GM19351 (cell line): Measurements from ENCODE around the gene GOLGA8O.
"Not testable (repeated sequence)": the region's sequence is repeated elsewhere in the genome, so short reads cannot be mapped to it uniquely, and the experiment has no call there.

ENCODE experiments used
- ATAC-seq: cut with Tn5 transposase; IDR thresholded peaks from one replicate; pipeline ENCODE4 v1.9.1; 2021; ENCODE audit warnings: mild to moderate bottlenecking, moderate library complexity; ENCODE audit not compliant: unreplicated experiment

GOLGA8O gene, protein sequence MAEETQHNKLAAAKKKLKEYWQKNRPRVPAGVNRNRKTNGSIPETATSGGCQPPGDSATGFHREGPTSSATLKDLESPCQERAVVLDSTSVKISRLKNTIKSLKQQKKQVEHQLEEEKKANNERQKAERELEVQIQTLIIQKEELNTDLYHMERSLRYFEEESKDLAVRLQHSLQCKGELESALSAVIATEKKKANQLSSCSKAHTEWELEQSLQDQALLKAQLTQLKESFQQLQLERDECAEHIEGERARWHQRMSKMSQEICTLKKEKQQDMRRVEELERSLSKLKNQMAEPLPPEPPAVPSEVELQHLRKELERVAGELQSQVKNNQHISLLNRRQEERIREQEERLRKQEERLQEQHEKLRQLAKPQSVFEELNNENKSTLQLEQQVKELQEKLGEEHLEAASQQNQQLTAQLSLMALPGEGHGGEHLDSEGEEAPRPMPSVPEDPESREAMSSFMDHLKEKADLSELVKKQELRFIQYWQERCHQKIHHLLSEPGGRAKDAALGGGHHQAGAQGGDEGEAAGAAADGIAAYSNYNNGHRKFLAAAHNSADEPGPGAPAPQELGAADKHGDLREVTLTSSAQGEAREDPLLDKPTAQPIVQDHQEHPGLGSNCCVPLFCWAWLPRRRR

DNA sequence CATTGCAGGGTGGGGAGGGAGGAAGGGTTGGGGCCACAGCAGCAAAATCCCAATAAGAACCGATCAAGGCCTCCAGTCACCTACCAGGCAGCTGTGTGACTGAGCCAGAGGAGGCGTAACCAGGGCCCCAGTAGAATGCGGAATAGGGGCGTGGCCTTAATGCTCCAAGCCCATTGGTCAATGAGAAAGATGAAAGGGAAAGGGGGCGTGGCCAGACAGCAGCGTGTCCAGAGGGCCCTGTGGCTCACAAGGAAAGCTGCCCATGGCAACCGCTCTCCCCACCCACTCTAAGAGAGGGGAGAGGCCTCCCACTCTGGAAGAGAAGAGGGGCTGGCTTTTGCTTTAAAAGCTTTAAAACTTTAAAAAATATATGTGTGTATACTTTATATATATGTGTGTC lies at the start of gene GOLGA8O:
Gene GOLGA8O (minus strand): TSS at position 101 of the 400 bp plus-strand sequence. CDS start 98 bp downstream, at position 3.
- not testable (repeated sequence) for ATAC-seq

DNA sequence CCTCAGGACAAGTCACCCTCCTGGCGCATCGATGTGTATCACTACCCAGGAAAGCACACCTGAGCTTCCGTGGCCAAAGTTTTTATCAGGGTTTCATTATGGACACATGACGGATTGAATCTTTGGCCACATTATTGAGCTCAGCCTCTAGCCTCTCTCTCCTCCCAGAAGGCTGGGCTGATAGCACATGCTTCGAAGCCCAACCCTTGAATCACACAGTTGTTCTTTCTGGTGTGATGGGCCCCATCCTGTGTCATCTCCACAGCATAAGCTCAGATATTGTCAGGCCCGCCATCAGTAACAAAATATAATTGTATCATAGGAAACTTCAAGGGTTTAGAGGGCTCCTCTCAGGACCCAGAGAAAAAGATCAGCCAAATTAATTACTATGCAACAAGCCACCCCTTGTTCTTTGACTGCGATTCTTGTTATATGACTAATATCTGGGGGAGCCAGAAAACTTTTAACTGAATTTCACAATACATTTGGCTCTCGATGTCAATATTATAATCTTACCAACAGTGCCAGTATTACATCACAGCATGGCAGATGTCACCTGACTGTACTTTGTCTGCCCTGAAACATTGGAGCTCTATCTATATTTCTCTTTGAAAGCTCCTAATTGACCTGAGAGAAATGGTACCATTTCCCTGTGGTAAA lies 48.8 kb upstream of the GOLGA8O start:
- ATAC-seq: not testable (repeated sequence)

DNA sequence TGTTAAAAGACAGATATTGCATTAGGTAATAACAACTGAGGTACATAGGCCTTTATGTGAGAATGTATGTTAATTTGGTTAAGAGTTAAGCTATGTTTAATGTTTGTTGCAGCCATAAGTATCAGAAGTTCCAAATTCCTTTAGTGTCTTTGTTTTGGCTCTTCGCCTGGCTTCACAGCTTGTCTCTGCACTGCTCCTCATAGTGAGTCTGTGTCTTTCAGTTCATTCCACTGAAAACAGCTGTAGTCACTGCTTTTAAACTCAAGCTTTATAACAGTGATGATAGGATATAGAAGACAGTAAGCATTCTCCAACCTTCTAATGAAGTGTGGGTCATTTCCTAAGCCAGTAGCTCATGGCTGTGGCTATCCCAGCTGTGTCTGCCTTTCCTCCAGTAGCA lies 47.5 kb upstream of the GOLGA8O start:
- not testable (repeated sequence) for ATAC-seq

DNA sequence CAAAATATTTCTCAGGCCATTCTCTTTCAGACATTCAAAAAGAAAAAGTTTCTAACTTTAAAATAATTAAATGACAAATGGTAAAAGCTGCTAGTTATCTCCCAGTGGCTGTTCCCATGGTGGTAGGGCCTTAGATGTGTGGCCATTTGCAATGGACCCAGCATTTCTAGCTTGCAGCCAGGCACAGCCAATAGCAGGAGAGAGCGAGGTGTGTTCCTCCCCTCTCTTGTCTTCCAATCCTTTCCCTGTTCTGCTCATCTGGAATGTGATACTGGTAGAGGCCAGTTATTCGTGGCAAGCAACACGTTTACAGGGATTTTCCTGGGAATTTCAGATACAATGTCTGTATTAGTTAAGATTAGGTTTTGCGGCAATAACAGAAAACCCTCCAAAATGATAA lies 37.3 kb upstream of the GOLGA8O start:
- ATAC-seq: not testable (repeated sequence)

DNA sequence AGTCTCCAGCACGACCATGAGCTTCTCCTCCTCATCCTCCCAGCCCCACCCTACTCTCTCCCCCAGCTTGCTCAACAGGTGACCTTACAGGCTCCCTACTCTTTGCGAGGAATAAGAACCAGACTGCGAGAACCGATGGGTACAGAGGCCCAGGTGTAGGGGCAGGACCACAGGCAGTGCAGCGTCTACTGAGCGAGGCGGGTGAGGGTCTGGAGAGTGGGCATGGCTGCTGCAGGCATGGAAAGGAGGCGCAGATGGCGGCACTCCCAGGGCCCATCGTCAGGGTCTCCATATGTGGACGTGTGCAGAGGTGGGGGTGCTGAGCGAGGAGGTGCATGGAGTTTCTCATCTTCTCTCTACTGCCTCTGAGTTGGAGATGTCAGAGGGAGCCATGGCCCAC lies 31.0 kb upstream of the GOLGA8O start:
- ATAC-seq: not testable (repeated sequence)

- not testable (repeated sequence) for ATAC-seq
Observed at GRCh38 chr15:32483377-32483776, 27.9 kb upstream of the GOLGA8O start.

DNA sequence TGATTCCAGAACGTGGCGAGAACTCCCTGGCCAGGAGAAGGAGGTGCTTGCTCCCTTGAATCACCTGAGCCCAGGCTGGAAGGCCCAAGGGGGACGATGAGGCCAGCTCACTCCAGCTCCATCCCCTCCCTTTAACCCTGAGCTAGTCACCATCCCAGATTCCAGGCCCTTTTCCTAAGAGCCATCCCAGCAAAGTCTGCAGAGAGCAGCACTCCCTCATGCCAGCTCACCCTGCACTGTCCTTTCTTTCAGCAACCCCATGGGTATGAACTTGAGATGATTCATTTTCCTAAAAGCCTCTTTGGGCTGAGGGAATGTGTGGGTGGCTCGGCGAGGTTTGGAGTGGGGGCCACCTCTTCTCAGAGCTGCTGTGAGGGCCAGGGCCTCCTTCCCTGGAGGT lies 26.2 kb upstream of the GOLGA8O start:
- not testable (repeated sequence) for ATAC-seq

- ATAC-seq: not testable (repeated sequence)
Observed at GRCh38 chr15:32468076-32468475, 12.6 kb upstream of the GOLGA8O start.

GRCh38 chr15:32440445-32440977 lies 14.9 kb downstream of the GOLGA8O start:
- peak; percentile 42 for ATAC-seq

GRCh38 chr15:32434102-32434963 lies 21.1 kb downstream of the GOLGA8O start:
- not testable (repeated sequence) for ATAC-seq

- ATAC-seq: not testable (repeated sequence)
Observed at GRCh38 chr15:32427635-32428034, 27.8 kb downstream of the GOLGA8O start.

DNA sequence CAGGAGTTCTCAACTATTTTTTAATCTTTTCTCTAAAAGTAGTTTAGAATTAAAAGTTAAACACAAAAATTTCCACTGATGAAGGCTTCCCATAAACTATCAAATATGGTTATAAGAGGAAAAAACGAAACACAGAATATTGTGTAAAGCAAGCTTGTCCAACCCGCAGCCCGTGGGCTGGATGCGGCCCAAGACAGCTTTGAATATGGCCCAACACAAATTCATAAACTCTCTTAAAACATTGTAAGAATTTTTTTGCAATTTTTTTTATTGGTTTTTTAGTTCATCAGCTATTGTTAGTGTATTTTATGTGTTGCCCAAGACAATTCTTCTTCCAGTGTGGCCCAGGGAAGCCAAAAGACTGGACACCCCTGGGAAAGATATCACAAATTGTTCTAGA lies 28.9 kb downstream of the GOLGA8O start:
- ATAC-seq: not testable (repeated sequence)

- ATAC-seq: not testable (repeated sequence)
Observed at GRCh38 chr15:32407903-32408302, 47.5 kb downstream of the GOLGA8O start.

GRCh38 chr15:32403192-32403591 lies 52.2 kb downstream of the GOLGA8O start, which contains the start of gene GOLGA8K:
TSS of gene GOLGA8K (minus strand) at chr15:32403292. CDS start at chr15:32403194, 98 bp downstream.
- ATAC-seq: not testable (repeated sequence)

GRCh38 chr15:32396522-32396921 lies 58.9 kb downstream of the GOLGA8O start:
- ATAC-seq: not testable (repeated sequence)
